NCI-H748 (cell line): ENCODE data around the gene MOGAT1.
A peak's percentile ranks its signal among the peaks of the same experiment; 100 is the strongest.
"Not testable (repeated sequence)": the region's sequence is repeated elsewhere in the genome, so short reads cannot be mapped to it uniquely, and the experiment has no call there.

ENCODE experiments used
- DNase-seq: peaks from one replicate; lab custom pipeline; 2025; ENCODE audit not compliant: unreplicated experiment; lab: John Stamatoyannopoulos, UW

Gene MOGAT1

DNA sequence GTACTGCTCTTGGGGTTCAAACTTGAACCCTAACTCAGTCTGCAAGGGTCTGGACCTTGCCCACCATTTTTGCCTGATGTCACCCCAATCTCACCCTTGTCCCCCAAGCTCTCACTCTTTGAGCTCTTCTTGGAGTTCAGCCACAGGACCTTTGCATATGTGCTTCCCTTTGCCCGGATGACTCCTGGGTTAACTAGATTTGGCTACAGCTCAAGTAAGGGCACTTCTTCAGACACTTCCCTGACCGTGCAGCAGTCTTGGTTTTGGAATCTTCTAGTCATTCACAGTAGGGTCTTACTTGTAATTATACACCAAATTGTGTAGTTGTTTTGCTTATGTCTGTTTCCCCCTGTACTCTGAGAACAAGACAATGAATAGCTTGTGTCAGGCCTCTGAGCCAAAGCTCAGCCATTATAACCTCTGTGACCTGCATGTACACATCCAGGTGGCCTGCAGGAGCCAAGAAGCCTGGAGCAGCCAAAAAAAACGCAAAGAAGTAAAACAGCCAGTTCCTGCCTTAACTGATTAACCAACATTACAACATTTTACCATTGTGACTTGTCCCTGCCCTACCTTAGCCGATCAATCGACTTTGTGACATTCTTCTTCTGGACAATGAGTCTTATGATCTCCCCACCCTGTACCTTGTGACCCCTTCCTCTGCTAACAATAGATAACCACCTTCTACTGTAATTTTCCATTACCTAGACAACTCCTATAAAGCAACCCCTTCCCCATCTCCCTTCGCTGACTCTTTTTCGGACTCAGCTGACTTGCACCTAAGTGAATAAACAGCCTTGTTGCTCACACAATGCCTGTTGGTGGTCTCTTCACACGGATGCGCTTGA is 1.0 kb upstream of the MOGAT1 start:
- no peak for DNase-seq

DNA sequence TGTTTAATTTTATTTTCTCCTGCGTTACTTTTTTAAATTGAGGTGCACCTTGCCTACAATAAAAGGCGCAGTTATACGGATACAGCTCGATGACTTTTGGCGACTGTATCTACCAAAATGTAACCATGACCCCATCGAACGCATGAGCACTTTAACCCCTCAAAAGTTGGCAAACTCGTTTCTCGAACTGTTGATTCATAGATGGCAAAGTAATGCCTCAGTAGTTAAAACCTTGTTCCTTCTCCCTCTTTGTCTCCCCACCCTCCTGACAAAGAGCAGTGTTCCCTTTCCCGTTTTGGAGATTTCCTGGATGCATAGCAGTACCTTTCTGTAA is 577 bp downstream of the MOGAT1 start:
- DNase-seq: no peak

DNA sequence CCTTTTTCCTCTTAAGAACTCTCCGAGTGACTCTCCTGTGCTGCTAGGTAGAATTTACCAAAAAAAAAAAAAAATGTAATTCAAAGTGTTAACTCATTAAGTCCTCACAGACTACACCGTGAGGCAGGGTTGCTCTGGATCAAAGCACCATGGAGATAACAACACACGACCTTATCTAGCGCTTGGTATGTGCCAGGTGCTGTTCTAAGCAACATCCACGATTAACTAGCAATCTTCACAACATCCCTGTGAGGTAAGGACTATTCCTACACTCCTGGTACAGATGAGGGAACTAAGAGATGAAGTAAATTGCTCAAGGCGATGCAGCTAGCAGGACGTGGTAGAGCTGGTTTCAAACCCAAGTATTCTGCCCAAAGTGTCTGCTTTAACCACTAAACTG is 1.8 kb downstream of the MOGAT1 start:
- no peak for DNase-seq

DNA sequence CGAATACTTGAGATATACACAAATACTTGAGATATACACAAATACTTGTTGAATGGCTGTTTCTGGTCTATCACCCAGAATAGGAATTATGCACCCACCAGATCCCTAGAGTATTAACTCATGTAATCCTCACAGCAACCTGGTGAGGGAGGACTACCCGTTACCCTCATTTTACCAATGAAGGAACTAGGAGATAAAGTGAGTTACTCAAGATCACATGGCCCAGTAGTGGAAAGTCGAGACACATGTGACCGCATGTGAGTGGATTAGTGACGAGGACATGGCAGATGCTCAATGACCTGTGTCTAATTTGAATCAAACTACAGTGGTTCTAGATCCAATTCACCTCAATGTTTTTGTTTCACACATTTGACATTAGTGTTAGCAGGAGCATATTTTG is 2.4 kb downstream of the MOGAT1 start:
- DNase-seq: no peak

DNA sequence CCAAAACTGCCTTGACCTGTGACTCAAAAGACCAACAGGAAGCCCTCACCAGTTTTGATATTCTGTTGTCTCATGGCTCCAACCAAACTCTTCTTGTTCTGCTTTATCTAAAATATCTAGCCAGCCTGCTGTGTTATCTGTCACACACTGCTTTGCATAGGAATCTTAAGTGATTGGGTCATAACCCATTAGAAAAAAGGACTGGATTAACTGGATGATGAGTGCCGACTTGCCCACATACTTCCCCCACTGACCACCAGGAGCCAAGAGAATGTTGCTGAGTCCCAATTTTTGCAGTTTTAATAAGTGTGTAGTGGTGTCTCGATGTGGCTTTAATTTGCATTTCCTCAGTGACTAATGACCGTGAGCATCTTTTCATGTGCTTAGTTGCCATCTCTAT is 6.5 kb downstream of the MOGAT1 start:
- DNase-seq: no peak

DNA sequence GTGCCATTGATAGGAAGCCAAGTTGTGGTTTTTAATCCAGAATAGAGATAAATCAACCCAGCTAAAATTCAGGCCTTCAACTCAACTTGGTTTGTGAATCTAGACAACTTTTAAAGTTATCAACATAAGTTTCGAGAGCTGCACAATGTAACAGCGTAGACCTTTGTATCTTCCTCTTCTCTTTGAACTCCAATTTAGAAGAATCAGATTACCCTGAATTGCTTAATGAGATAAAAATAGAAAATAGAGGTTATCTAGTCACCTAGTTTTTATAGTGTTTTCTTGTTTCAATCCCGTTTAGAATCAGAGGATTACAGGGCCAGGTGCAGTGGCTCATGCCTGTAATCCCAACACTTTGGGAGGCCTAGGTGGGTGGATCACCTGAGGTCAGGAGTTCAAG is 12.3 kb downstream of the MOGAT1 start:
- no peak for DNase-seq

DNA sequence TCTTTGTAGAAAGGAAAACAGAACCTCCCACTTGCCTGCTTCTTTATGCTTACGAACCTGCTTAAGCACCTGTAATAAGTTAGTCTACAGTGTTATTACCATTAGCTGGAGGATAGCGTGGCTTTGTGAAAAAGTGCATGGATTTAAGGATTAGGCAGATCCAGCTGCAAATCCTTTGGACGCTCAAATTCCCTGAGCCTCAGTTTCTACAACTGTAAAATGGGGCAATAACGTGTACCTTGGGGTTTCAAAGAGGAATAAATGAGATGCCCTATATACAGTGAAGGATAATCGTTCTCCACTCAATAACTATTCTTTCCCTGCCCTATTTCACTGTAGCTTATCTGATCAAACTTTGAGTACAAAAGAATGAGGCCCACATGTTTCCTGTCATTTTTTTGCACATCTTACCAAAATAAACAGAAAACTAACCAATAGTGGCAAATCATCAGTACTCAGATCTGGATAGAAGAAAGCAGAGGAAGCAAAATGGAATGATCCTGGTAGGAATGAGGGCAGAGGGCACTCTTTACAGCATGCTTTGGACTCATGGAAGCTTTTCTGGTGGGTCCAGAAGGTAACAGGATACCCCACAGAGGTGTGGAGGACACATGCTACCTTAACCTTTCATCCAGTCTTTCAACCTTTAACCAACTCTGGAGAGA is 14.8 kb downstream of the MOGAT1 start:
- no peak for DNase-seq

DNA sequence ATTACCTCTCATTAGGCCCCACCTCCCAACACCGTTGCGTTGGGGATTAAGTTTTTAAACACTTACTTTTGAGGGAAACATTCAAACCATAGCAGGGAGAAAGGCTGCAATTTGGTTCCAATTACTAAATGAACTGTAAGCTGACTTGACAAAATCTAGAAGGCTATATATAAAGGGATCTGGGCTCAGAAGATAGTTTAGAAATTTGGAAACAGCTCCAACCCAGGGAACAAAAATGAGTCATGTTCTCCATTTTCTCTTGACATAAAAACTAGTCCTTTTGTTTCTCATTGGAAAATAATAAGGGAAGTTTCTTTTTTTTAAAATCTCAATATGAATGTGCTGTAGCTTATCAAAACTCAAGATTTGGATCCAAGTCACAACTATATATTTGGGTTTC is 17.5 kb downstream of the MOGAT1 start:
- DNase-seq: no peak

DNA sequence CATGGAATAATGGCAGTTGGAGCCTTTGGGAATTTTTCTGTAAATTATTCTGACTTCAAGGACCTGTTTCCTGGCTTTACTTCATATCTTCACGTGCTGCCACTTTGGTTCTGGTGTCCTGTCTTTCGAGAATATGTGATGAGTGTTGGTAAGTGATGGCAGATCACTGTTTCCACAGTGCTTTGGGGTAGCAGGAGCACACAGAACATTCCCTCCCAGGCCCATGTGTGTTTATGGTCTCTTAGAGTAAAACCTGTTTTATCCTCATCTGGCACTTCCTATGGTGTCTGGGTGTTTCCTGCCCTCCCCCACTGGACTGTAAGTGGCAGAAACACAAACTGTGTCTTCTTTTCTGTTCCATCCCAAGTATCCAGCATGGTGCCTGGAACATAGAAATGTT is 17.9 kb downstream of the MOGAT1 start:
- no peak for DNase-seq

DNA sequence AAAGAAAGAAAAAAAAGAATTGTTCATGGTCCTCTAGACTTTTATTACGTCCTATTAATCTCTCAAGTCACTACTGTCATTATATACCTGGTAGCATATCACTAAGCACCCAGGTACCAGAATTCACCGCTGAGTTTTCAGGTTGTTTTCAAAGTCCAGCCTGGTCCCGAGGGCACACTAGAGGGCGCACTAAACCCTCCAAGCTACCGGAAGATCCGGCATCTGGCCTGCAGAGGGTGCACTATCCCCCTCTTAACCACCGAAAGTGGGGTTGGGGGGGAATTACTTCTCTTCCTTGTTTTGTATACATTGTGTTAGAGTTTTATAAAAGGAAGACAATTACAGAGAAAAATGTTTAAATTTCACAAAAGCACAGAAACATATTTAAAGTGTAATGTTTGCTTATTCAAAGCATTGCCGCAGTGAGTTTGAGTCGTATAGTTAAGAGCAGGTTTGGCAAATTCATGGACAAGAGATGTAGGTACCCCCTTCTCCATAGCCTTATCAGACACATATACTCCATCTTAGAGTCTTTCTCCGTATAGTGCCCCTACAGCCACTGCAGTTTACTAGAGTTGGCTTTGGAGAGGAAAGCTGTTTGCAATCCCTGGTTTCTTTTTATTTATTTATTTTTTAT is 19.2 kb downstream of the MOGAT1 start:
- DNase-seq: peak; percentile 81

DNA sequence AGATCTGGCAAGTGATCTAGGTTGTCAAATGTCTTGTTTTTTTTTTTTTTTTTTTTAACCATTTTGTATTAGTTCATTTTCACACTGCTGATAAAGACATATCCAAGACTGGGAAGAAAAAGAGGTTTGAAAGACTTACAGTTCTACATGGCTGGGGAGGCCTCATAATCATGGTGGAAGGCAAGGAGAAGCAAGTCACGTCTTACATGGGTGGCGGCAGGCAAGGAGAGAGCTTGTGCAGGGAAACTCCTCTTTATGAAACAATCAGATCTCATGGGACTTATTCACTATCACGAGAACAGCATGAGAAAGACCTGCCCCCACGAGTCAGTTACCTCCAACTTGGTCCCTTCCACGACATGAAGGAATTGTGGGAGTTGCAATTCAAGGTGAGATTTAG is 22.0 kb downstream of the MOGAT1 start:
- not testable (repeated sequence) for DNase-seq

DNA sequence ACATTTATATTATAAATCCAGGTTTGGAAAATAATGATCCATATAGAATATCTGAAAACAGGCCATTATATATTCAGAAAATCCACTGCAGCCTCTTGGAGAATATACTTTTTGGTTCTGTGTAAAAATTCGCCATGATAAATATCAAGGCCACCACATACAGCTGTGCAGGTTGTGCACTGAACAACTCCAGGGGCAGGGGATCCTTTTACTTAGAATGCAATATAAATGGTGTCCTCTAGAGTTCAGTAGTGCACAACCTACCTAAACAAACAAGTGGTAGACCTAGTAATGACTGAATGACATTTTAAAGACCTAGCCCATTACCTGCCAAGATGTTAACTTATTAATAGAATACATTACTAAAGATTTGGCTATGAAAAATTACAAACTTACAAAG is 22.4 kb downstream of the MOGAT1 start:
- DNase-seq: peak; percentile 9

DNA sequence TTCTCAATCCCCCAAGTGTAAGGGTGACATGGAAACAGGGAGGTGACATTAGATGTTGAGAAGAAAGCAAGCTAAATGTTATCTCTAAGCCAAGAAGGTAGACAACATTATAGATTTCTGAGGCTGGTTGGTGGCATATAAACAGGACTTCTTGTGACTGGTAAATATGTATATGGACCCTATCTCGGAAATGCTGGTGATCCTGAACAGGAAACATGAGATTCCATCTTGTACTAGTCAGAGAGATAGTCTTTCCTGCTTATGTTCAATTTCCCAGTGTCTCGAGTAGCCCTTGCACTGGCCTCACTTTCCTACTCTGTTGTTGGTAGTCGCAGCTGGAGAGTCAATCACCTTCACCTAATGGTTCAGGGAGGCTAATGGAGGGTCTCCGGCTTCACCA is 26.8 kb downstream of the MOGAT1 start:
- no peak for DNase-seq

DNA sequence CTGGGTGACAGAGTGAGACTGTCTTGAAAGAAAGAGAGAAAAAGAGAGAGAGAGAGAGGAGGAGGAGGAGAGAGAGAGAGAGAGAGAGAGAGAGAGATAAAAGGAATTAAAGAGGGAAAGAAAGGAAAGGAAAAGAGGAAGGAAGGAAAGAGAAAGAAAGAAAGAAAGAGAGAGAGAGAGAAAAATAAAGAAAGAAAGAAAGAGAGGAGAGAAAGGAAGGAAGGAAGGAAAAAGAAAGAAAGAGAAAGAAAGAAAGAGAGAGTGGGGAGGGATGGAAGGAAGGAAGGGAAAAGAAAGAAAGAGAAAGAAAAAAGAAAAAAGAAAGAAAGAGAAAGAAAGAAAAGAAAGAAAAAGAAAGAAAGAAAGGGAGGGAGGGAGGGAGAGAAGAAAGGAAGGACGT is 29.8 kb downstream of the MOGAT1 start:
- no peak for DNase-seq

DNA sequence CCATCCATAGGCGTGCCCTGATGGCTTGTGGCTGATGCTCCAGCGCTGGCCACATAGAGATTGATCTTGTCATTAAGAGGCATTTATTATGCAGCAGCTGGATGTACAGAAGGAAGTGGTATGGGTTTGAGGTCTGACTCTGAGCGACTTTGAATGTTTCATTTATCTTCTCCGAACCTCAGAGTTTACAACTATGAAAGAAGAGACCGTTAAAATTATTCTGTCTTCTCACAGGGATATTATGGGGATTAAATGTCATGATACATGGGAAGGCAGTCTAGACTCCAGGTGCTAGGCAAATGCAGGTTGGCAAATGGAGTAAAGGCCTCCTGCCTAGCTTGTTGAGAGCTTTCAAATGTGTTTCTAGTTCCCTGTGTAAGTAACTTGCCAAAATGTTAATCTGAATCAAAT is 30.3 kb downstream of the MOGAT1 start:
- DNase-seq: no peak

DNA sequence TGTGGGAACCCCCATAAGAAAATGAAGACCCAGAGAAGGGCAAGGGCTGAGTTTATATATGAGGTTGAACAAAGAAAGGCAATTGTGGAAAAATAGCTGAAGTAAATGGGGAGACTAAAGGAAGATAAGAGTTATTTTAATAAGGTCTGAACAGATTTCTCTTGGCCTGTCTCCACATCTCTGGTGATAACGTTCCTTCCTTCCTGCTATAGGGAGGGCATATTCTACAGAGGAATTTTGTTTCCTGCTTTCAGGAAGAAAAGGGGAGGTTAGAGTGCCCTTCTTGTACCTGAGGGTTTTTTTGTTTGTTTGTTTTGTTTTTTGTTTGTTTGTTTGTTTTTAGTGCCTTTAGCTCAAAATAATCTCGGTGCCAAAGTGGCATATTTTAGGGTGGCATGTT is 31.6 kb downstream of the MOGAT1 start:
- no peak for DNase-seq

DNA sequence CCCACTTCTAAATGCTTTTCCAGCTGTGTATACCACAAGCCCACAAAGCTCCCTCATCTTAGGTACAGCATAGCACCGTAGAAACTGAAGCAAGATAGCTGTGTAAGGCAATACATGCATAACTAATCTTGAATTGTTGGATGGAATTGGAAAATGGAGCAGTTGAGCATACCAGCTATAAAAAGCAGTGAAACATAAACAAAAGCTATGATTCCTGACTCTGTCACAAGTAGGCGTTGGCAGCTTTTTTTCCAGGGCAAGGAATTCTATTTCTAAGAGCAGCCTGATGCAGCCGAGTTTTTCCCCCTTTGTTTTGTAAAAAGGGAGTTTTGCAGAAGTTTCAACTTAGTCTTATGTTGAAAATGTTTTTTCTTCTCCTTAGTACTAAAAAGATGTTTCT is 32.4 kb downstream of the MOGAT1 start:
- no peak for DNase-seq

DNA sequence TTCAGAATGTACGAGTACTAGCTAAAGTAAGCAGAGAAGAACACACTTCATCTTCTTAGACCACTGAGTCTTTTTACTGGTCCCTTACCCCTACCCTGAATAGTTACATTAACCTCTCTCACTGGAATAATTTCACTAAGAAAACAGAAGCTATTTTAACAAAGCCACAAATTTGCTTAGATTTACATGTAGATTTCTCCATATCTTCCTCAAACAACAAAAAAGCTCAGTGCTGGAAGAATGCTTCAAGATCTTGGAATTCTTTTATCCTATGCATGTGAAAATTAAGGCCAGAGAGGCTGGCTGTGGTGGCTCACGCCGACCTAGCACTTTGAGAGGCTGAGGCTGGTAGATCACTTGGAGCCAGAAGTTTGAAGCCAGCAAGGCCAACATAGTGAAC is 35.2 kb downstream of the MOGAT1 start:
- no peak for DNase-seq

DNA sequence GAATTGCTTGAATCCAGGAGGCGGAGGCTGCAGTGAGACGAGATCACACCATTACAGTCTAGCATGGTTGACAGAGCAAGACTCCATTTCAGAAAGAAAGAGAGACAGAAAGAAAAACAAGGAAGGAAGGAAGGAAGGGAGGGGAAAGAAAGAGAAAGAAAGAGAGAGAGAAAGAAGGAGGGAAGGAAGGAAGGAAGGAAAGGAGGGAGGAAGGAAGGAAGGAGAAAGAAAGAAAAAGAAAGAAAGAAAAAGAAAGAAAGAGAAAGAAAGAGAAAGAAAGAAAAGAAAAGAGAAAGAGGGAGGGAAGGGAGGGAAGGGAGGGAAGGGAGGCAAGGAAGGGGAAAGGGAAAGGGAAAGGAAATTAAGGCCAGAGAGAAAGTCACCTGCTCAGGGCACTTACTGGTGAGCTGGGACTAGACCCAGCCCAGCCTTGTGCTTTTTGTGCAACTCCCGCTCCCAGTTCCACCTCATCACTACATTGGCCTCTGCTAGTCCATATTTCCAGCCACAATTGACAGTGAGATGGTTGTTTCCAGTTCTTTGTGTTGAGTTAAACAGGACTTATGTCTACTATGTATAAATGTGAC is 35.7 kb downstream of the MOGAT1 start:
- DNase-seq: no peak

DNA sequence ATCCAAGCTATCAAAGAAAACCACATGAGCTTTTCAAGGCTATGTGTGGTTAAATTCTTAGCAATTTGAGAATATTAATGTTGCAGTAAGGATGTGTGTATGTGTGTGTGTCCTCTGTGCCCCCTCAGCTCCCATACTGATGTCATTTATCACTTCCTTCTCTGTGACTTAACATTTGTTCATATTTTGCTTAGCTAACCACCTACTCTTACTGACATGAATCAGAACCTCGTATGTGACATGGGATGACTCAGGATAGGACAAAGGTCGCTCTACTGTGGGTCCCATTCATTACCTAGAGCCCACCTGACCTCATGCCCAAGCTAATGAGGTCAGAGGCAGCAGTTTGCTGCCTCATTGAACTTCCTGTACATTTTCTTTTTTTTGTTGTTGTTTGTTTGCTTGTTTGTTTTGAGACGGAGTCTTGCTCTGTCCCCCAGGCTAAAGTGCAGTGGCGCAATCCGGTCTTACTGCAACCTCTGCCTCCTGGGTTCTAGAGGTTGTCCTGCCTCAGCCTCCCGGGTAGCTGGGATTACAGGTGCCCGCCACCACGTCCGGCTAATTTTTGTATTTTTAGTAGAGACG is 36.3 kb downstream of the MOGAT1 start:
- DNase-seq: no peak

DNA sequence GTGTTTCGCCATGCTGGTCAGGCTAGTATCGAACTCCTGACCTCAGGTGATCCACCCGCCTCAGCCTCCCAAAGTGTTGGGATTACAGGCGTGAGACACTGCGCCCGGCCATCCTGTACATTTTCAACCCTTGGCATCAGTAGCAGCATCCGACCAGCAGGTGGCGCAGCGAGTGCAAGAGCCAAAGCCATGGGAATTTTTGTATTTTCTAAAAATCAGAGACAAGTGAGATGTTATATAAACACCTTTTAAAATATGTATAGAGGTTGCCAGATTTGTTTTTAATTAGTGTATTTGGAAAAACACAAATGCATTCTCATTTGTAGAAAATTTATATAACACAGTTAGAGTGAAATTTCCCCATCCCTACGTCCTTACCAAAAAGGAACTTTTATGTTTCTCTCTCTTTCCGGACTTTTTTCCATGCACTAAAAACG is 36.8 kb downstream of the MOGAT1 start:
- DNase-seq: peak; percentile 72
